Neural cell (in vitro differentiated cells): ENCODE measurements around the gene SSX2IP. TPM values are rescaled to one million over a fixed set of nuclear protein-coding genes. Genes with fewer than 3 reads are reported as not detected.

Experiments used
- H2AFZ ChIP-seq: fragments of 200-600, 300-800 bp; sonication (generic), shearing (Covaris generic); 2 replicates; pipeline ENCODE4 v1.6.0; 2014; ENCODE audit warnings: low read depth, mild to moderate bottlenecking, antibody characterized with exemption, low read length, moderate library complexity
- H3F3A ChIP-seq: fragments of 200-600 bp; shearing (Covaris generic); 2 replicates; pipeline ENCODE4 v1.6.1; 2016; ENCODE audit warnings: mild to moderate bottlenecking, moderate library complexity, mixed read lengths, antibody characterized with exemption, low read length; ENCODE audit not compliant: insufficient read depth, poor library complexity, severe bottlenecking
- H3K27ac ChIP-seq: fragments of 200-600, 300-800 bp; sonication (generic), shearing (Covaris generic); 2 replicates; pipeline ENCODE4 v1.5.1; 2014; ENCODE audit warnings: mild to moderate bottlenecking, low read length, moderate library complexity
- H3K27me3 ChIP-seq: fragments of 300-800, 200-600 bp; sonication (generic), shearing (Covaris generic); 2 replicates; pipeline ENCODE4 v1.6.0; 2014; ENCODE audit warnings: mild to moderate bottlenecking, low read depth, low read length, moderate library complexity; ENCODE audit not compliant: insufficient read depth
- H3K36me3 ChIP-seq: fragments of 300-800, 200-600 bp; sonication (generic), shearing (Covaris generic); 2 replicates; pipeline ENCODE4 v1.5.1; 2014; ENCODE audit warnings: mild to moderate bottlenecking, antibody characterized with exemption, low read length, moderate library complexity; ENCODE audit not compliant: insufficient read depth
- H3K4me2 ChIP-seq: fragments of 300-800, 200-600 bp; sonication (generic), shearing (Covaris generic); 2 replicates; pipeline ENCODE4 v1.6.0; 2014; ENCODE audit warnings: mild to moderate bottlenecking, low read length
- H3K4me3 ChIP-seq: fragments of 300-800, 200-600 bp; sonication (generic), shearing (Covaris generic); 2 replicates; pipeline ENCODE4 v1.5.1; 2014; ENCODE audit warnings: mild to moderate bottlenecking, low read length, moderate library complexity
- H3K79me2 ChIP-seq: fragments of 200-600 bp; shearing (Covaris generic); replicated peaks from 2 replicates; pipeline ENCODE4 v1.6.0; 2014; ENCODE audit warnings: mild to moderate bottlenecking, low read length, moderate library complexity; ENCODE audit not compliant: insufficient read depth
- H3K9ac ChIP-seq: fragments of 300-800, 200-600 bp; sonication (generic), shearing (Covaris generic); 2 replicates; pipeline ENCODE4 v1.6.1; 2016; ENCODE audit warnings: mild to moderate bottlenecking, low read length, mixed read lengths
- H3K9me2 ChIP-seq: fragments of 200-600 bp; shearing (Covaris generic); 2 replicates; pipeline ENCODE4 v1.6.1; 2016; ENCODE audit warnings: mild to moderate bottlenecking, low read length, mixed read lengths; ENCODE audit not compliant: insufficient read depth
- H3K9me3 ChIP-seq: fragments of 200-600, 300-800 bp; sonication (generic), shearing (Covaris generic); 2 replicates; pipeline ENCODE4 v1.6.1; 2016; ENCODE audit warnings: mild to moderate bottlenecking, mixed run types, low read length, moderate library complexity, mixed read lengths
- H4K20me1 ChIP-seq: fragments of 200-600 bp; shearing (Covaris generic); 2 replicates; pipeline ENCODE4 v1.6.1; 2016; ENCODE audit warnings: mild to moderate bottlenecking, mixed run types; ENCODE audit not compliant: insufficient read depth
- EP300 ChIP-seq: fragments of 450-650 bp; conservative IDR thresholded peaks from 2 replicates; pipeline ENCODE4 v1.6.1; 2014; ENCODE audit warnings: antibody characterized with exemption, mild to moderate bottlenecking, moderate library complexity; ENCODE audit not compliant: poor library complexity, severe bottlenecking
- EZH2 ChIP-seq: fragments of 200-600, 300-800 bp; shearing (Covaris generic), sonication (generic); IDR thresholded peaks from 2 replicates; pipeline ENCODE4 v1.6.1; 2014; ENCODE audit warnings: antibody characterized with exemption, low read length, borderline replicate concordance, mild to moderate bottlenecking; ENCODE audit not compliant: insufficient read depth, poor library complexity, severe bottlenecking
- MXI1 ChIP-seq: fragments of 450-650 bp; conservative IDR thresholded peaks from 2 replicates; pipeline ENCODE4 v1.6.1; 2014; ENCODE audit warnings: antibody characterized with exemption, mild to moderate bottlenecking; ENCODE audit not compliant: poor library complexity, severe bottlenecking
- POLR2AphosphoS5 ChIP-seq: IDR thresholded peaks from 2 replicates; pipeline ENCODE4 v1.6.1; 2012
- RAD21 ChIP-seq: fragments of 450-650 bp; conservative IDR thresholded peaks from 2 replicates; pipeline ENCODE4 v1.6.1; 2014; ENCODE audit warnings: antibody characterized with exemption, mild to moderate bottlenecking, moderate library complexity
- SMC3 ChIP-seq: fragments of 450-650 bp; conservative IDR thresholded peaks from 2 replicates; pipeline ENCODE4 v1.6.1; 2014; ENCODE audit warnings: antibody characterized with exemption, mild to moderate bottlenecking, moderate library complexity; ENCODE audit not compliant: poor library complexity
- TAF1 ChIP-seq: IDR thresholded peaks from 2 replicates; pipeline ENCODE4 v1.6.1; 2012; ENCODE audit warnings: low read depth
- polyA plus RNA-seq: library from polyadenylated mRNA; depleted of rRNA; stranded (reverse); fragments of >200 nt; gene quantifications from 2 replicates; pipeline ENCODE4 v1.2.3, GENCODE V29; 2014
- TF ChIP-seq, protein P1 (sequence below): fragments of 450-650 bp; IDR thresholded peaks from 2 replicates; pipeline ENCODE4 v1.5.1; 2014; ENCODE audit warnings: antibody characterized with exemption, mild to moderate bottlenecking, moderate library complexity; ENCODE audit not compliant: poor library complexity, severe bottlenecking
- TF ChIP-seq, protein P2 (sequence below): IDR thresholded peaks from 2 replicates; pipeline ENCODE4 v1.6.1; 2012; ENCODE audit warnings: borderline replicate concordance

The SSX2IP gene
- polyA plus RNA-seq, 1 donor from 2014 or later, result 21.7 TPM

DNA sequence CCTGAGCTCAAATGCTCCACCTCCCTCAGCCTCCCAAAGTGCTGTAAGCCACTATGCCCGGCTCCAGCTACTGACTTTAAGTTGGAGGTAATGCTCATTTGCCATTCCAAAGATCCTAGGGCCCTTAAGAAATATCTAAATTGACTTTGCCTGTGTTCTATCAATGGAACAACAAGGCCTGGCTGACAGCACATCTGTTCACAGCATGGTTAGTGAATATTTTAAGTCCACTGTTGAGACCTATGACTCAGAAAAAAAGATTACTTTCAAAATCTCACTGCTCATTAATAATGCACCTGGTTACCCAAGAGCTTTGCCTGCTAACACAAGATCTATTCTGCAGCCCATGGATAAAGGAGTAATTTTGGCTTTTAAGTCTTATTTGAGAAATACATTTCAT is 3.5 kb upstream of the SSX2IP start:
- H3K4me3 ChIP-seq, result no peak overlapping the region
- no peaks in the 10 kb centered on the region for H3K9me2 ChIP-seq
- no peaks in the 10 kb centered on the region for H4K20me1 ChIP-seq
- no peaks in the 10 kb centered on the region for H3K27me3 ChIP-seq
- no peaks in the 10 kb centered on the region for H3K36me3 ChIP-seq
- H2AFZ ChIP-seq, result no peak overlapping the region
- no peak overlapping the region for H3K27ac ChIP-seq
- TF ChIP-seq SMC3, result no peak
- no peak for TF ChIP-seq EZH2
- TF ChIP-seq RAD21, result no peak
- no peak for TF ChIP-seq EP300
- TF ChIP-seq, protein P1, sequence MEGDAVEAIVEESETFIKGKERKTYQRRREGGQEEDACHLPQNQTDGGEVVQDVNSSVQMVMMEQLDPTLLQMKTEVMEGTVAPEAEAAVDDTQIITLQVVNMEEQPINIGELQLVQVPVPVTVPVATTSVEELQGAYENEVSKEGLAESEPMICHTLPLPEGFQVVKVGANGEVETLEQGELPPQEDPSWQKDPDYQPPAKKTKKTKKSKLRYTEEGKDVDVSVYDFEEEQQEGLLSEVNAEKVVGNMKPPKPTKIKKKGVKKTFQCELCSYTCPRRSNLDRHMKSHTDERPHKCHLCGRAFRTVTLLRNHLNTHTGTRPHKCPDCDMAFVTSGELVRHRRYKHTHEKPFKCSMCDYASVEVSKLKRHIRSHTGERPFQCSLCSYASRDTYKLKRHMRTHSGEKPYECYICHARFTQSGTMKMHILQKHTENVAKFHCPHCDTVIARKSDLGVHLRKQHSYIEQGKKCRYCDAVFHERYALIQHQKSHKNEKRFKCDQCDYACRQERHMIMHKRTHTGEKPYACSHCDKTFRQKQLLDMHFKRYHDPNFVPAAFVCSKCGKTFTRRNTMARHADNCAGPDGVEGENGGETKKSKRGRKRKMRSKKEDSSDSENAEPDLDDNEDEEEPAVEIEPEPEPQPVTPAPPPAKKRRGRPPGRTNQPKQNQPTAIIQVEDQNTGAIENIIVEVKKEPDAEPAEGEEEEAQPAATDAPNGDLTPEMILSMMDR, result no peak
- TF ChIP-seq, protein P2, sequence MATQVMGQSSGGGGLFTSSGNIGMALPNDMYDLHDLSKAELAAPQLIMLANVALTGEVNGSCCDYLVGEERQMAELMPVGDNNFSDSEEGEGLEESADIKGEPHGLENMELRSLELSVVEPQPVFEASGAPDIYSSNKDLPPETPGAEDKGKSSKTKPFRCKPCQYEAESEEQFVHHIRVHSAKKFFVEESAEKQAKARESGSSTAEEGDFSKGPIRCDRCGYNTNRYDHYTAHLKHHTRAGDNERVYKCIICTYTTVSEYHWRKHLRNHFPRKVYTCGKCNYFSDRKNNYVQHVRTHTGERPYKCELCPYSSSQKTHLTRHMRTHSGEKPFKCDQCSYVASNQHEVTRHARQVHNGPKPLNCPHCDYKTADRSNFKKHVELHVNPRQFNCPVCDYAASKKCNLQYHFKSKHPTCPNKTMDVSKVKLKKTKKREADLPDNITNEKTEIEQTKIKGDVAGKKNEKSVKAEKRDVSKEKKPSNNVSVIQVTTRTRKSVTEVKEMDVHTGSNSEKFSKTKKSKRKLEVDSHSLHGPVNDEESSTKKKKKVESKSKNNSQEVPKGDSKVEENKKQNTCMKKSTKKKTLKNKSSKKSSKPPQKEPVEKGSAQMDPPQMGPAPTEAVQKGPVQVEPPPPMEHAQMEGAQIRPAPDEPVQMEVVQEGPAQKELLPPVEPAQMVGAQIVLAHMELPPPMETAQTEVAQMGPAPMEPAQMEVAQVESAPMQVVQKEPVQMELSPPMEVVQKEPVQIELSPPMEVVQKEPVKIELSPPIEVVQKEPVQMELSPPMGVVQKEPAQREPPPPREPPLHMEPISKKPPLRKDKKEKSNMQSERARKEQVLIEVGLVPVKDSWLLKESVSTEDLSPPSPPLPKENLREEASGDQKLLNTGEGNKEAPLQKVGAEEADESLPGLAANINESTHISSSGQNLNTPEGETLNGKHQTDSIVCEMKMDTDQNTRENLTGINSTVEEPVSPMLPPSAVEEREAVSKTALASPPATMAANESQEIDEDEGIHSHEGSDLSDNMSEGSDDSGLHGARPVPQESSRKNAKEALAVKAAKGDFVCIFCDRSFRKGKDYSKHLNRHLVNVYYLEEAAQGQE, result no peak
- no peak for TF ChIP-seq POLR2AphosphoS5
- no peak for TF ChIP-seq MXI1
- no peak for TF ChIP-seq TAF1
- no peaks in the 10 kb centered on the region for H3K9me3 ChIP-seq
- H3K79me2 ChIP-seq, result peaks cover 6% of the 10 kb centered on the region
- H3K4me2 ChIP-seq, result no peak overlapping the region
- no peak overlapping the region for H3K9ac ChIP-seq
- no peaks in the 10 kb centered on the region for H3F3A ChIP-seq

DNA sequence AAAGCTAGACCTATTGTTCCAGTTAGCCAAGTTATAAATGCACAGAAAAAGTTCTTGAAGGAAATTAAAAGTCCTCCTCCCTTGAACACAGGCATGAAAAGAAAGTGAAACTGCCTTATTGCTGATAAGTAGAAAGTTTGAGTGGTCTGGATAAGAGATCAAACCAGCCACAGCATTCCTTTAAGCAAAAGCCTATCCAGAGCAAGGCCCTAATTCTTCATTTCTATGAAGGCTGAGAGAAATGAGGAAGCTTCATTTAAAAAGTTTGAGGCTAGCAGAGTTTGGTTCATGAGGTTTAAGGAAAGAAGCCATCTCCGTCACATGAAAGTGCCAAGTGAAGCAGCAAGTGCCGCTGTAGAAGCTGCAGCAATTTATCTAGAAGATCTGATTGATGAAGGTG is 2.7 kb upstream of the SSX2IP start:
- Histone ChIP-seq H2AFZ (no peak overlapping the region), H3K27me3 (no peaks in the 10 kb centered on the region), H3K36me3 (no peaks in the 10 kb centered on the region), H4K20me1 (no peaks in the 10 kb centered on the region), H3K9me3 (no peaks in the 10 kb centered on the region), H3F3A (no peaks in the 10 kb centered on the region), H3K4me2 (no peak overlapping the region), H3K27ac (no peak overlapping the region), H3K4me3 (no peak overlapping the region), H3K79me2 (peaks cover 14% of the 10 kb centered on the region), H3K9ac (no peak overlapping the region), H3K9me2 (no peaks in the 10 kb centered on the region)
- TF ChIP-seq, protein P2, result no peak
- TF ChIP-seq EP300, result no peak
- TF ChIP-seq POLR2AphosphoS5, result no peak
- TF ChIP-seq RAD21, result no peak
- no peak for TF ChIP-seq SMC3
- TF ChIP-seq, protein P1, result no peak
- no peak for TF ChIP-seq TAF1
- TF ChIP-seq EZH2, result no peak
- no peak for TF ChIP-seq MXI1
